WI38 (cell line): ENCODE results near the gene ZBTB47.

ENCODE experiments used
- H3K4me3 ChIP-seq: 2 replicates; pipeline ENCODE4 v1.5.1; 2011; ENCODE audit warnings: low read depth, mild to moderate bottlenecking, control low read depth, low read length
- TF ChIP-seq, protein P1 (sequence below): IDR thresholded peaks from 2 replicates; pipeline ENCODE4 v1.5.1; 2012; ENCODE audit warnings: low read depth, mild to moderate bottlenecking, control low read depth, low read length

The ZBTB47 gene

DNA sequence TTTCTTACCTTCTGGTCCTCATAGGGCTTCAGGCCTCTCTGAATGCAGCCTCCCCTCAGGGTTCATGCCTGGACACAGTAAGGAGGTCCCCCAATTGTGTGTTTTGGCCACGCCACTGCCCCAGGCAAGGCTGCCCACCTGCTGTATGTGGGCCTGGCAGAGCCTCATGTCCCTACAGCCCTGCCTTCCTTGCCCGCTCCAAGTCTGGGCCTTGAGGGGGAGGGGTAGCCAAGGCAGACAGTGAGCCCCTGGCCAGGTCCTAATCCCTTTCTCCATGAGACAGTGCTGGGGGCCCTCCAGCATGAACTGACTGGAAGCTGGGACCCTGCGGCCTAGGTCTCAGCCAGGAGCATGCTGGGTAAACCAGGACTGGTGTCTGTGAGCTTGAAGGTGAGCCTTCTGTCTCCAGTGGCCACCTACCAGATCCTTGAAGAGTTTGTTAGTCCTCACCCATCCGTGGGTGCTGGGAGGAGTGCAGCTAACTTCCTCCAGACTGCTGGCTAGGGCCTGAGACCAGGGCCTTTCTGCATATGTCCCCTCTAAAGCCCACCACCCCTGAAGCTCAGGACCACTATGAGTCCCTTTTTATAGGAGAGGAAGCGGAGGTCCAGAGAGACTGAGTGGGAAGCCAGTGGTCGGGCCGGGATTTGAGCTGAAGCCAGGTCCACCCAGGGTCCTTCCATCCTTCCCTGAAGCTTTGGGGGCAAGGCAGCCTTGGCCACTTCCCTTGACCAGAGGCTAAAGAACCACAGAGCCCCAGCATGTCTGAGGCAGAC is 8.7 kb downstream of the ZBTB47 start:
- TF ChIP-seq, protein P1, sequence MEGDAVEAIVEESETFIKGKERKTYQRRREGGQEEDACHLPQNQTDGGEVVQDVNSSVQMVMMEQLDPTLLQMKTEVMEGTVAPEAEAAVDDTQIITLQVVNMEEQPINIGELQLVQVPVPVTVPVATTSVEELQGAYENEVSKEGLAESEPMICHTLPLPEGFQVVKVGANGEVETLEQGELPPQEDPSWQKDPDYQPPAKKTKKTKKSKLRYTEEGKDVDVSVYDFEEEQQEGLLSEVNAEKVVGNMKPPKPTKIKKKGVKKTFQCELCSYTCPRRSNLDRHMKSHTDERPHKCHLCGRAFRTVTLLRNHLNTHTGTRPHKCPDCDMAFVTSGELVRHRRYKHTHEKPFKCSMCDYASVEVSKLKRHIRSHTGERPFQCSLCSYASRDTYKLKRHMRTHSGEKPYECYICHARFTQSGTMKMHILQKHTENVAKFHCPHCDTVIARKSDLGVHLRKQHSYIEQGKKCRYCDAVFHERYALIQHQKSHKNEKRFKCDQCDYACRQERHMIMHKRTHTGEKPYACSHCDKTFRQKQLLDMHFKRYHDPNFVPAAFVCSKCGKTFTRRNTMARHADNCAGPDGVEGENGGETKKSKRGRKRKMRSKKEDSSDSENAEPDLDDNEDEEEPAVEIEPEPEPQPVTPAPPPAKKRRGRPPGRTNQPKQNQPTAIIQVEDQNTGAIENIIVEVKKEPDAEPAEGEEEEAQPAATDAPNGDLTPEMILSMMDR: no peak
- no peak overlapping the region for H3K4me3 ChIP-seq

DNA sequence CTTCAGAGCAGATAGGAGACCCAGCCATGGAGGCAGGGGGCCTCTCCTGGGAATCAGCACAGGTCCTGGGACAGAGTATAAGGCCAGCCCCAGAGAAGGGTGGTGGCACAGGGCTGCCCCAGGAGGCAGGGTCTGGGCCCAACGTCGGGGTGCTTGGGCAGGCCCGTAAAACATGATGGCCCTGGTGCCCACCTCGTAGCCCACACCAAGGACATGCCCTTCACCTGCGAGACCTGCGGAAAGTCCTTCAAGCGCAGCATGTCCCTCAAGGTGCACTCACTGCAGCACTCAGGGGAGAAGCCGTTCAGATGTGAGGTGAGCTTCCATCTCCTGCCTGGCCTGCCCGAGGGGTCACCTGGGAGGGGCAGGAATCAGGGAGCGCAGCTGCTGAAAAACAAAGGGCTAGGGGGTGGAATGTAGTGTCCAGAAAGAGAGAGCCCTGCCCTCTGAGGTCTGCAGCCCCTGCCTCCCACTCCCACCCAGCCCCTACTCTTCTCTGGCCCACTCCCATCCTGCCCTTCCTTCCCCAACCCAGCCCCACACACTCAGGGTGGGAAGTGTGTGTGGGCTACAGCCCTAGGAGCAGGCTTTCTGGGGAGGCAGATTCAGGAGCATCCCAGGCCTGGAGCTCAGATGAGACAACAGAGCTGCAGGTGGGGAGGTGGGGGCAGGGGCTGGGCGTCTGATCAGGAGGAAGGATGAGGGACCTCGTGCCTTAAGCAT is 9.5 kb downstream of the ZBTB47 start:
- H3K4me3 ChIP-seq: no peak overlapping the region
- TF ChIP-seq, protein P1: no peak

DNA sequence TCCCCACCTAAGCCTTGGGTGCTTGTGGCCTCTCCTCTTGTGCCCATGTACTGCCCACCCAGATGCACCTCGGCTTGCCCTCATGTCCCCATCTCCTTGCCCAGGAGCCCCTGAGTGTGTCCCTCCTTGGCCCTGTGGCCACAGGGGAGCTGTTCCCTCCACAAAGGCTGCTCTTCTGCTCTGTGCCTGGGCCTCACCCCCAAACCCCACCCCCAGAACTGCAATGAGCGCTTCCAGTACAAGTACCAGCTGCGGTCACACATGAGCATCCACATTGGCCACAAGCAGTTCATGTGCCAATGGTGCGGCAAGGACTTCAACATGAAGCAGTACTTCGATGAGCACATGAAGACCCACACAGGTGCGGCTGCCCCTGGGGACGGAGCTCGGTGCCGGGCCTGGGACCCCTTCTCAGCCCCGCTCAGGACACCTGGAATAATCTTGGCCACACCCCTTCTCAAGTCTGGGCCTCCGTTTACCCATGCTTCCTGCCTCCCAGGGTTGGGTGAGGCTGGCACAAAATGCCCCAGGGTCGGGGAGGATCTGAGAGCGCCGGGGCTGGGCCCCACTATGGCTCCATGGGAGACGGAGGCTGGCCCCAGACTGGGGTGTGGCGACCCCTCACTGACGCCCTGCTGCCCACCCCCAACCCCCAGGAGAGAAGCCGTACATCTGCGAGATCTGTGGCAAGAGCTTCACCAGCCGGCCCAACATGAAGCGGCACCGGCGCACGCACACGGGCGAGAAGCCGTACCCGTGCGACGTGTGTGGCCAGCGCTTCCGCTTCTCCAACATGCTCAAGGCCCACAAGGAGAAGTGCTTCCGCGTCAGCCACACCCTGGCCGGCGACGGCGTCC is 10.3 kb downstream of the ZBTB47 start:
- no peak overlapping the region for H3K4me3 ChIP-seq
- TF ChIP-seq, protein P1: no peak

DNA sequence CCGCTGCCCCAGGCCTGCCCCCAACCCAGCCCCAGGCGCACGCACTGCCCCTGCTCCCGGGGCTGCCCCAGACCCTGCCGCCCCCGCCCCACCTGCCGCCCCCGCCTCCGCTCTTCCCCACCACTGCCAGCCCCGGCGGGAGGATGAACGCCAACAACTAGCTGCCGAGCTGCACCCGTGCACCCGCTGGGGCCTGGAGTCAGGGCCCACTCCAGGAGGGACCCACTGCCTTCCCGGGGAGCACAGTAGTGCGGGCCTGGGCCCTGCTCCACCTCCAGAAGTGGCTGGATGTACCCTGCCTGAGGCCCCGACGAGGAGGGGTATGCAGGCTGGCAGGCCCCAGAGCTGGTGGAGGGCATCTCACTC is 10.9 kb downstream of the ZBTB47 start:
- TF ChIP-seq, protein P1: no peak
- no peak overlapping the region for H3K4me3 ChIP-seq

DNA sequence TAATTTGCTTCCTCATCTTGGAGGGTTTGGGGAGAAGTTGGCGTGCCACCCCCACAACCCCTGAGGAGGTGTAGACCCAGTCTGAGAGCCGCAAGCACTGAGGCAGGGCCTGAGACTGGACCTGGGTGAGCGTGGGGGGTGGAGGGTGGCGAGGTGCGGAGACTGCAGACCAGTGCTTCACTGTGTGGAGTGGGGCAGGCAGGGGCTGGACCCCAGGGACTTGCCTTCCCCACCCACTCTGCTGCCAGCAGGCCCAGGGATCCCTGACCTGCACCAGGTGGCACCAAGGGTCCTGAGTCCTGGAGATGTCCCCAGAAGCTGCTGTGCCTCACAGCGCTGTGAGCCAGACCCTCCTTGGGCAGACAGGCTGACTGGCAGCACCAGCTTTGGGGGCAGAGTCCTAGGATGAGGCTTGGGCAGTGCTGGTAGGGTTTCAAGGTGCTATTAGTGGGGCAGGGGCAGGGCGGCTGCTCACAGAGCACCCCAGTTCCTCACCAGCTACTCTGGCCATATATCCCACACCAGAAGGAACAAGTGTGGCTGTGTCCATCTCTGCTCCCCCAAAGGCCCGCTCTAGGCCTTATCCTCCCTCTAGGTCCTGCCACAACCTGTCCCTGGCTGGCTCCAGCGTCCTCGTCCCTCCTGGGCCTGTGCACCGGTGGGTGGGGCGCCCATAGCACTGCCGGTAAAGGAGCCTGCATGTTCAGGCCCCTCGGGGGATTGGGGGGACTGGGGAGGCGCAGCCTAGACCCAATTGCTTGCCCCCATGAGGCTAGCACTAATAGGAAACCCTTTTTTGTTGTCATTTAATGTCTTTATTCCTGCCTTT is 11.8 kb downstream of the ZBTB47 start:
- TF ChIP-seq, protein P1: no peak
- no peak overlapping the region for H3K4me3 ChIP-seq

DNA sequence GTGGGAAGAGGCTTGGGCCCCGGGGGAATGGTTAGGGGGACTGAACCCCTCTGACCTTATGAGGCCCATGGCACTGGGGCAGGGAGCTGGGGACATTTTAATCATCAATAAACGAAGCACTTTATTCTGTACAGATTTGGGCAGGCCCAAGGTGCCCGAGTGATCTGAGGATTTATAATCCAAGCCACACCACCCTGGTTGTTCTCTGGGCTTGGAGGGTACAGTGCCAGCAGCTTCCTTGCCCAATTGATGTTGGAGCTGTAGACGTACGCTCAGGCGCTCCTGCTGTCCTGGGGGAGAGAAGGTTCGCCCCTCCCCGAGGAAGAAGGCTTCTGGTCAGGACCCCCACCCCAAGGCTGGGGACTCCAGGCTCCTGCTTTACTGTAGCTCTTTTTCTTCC is 12.5 kb downstream of the ZBTB47 start:
- TF ChIP-seq, protein P1: no peak
- no peak overlapping the region for H3K4me3 ChIP-seq
